Bronchial epithelial cell (primary cell): ENCODE measurements around the gene ARHGAP10. TPM values are rescaled to one million over a fixed set of nuclear protein-coding genes. Genes with fewer than 3 reads are reported as not detected.

ENCODE experiments used
- DNase-seq: peaks from one replicate; pipeline ENCODE4 v3.0.0-alpha.2; 2010; ENCODE audit warnings: low read depth
- FAIRE-seq: peaks from 2 replicates; lab custom pipeline; 2011; peaks lifted over from hg19 to GRCh38; lab: Jason Lieb, UNC
- H3K27me3 ChIP-seq: 2 replicates; pipeline ENCODE4 v1.5.1; 2011; ENCODE audit warnings: low read length; ENCODE audit not compliant: control insufficient read depth, insufficient read depth
- H3K36me3 ChIP-seq: 2 replicates; pipeline ENCODE4 v1.5.1; 2011; ENCODE audit warnings: low read length; ENCODE audit not compliant: control insufficient read depth, insufficient read depth
- H3K4me3 ChIP-seq: 2 replicates; pipeline ENCODE4 v1.5.1; 2011; ENCODE audit warnings: mild to moderate bottlenecking, low read depth, low read length, control low read depth
- total RNA-seq: library from RNA; depleted of rRNA; stranded (reverse); fragments of >200 nt; gene quantifications from 2 replicates; pipeline ENCODE4 v1.2.1, GENCODE V29; 2014
- TF ChIP-seq, protein P1 (sequence below): IDR thresholded peaks from 2 replicates; pipeline ENCODE4 v1.5.1; 2011; ENCODE audit warnings: mild to moderate bottlenecking, moderate library complexity, low read length, control low read depth, inconsistent platforms; ENCODE audit not compliant: insufficient read depth, severe bottlenecking

ARHGAP10 gene
- total RNA-seq, 1 donor from 2014 or later, result 8.4 TPM

- no peak for FAIRE-seq
- no peak for DNase-seq
- no peaks in the 10 kb centered on the region for H3K27me3 ChIP-seq
- H3K36me3 ChIP-seq, result no peaks in the 10 kb centered on the region
- H3K4me3 ChIP-seq, result no peak overlapping the region
- TF ChIP-seq, protein P1, sequence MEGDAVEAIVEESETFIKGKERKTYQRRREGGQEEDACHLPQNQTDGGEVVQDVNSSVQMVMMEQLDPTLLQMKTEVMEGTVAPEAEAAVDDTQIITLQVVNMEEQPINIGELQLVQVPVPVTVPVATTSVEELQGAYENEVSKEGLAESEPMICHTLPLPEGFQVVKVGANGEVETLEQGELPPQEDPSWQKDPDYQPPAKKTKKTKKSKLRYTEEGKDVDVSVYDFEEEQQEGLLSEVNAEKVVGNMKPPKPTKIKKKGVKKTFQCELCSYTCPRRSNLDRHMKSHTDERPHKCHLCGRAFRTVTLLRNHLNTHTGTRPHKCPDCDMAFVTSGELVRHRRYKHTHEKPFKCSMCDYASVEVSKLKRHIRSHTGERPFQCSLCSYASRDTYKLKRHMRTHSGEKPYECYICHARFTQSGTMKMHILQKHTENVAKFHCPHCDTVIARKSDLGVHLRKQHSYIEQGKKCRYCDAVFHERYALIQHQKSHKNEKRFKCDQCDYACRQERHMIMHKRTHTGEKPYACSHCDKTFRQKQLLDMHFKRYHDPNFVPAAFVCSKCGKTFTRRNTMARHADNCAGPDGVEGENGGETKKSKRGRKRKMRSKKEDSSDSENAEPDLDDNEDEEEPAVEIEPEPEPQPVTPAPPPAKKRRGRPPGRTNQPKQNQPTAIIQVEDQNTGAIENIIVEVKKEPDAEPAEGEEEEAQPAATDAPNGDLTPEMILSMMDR, result no peak
Observed at GRCh38 chr4:147764337-147764736, 32.4 kb downstream of the ARHGAP10 start.

DNA sequence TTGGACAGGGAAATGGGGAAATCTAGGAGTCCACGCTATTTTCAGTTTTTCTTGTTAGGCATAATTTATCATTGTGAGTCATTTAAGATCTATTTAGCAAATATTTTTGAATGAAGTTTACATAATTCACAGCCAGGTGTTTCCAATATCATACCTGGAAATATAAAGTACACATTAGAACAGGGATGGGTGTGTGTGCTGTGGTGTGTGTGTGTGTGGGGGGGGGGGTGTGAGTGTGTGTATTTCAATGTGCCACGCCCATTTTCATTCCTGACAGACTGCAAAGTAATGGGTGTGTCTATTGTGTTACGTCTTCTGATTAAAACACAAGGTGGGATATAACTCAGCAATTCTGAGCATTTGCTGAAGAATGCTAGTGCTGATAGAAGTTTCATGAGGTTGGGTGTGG is 33.2 kb downstream of the ARHGAP10 start:
- FAIRE-seq, result no peak

DNA sequence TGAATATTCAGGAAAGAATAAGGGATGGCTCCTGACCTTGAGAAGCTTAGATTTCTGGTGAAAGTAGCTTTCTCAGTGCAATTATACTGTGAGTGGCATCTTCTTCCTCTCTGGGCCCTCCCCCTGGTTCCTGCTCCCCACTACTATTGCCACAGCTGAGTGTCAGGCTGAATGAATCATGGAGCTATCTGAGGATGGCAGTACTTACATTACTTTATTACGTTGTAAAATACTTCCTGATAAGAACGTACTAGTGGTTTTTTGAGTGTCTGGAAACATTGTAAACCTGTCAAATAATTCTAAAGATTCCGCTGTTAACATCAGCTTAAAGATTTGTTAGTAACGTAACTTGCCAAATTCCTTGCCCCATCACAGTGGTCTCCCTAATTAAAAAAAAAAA is 36.2 kb downstream of the ARHGAP10 start:
- no peak for FAIRE-seq
- H3K36me3 ChIP-seq, result no peaks in the 10 kb centered on the region
- DNase-seq, result peak; percentile 84
- TF ChIP-seq, protein P1, result no peak
- H3K27me3 ChIP-seq, result no peaks in the 10 kb centered on the region
- H3K4me3 ChIP-seq, result no peak overlapping the region

More for the DNA sequence above, 33.2 kb downstream of the ARHGAP10 start:
- Histone ChIP-seq H3K4me3 (no peak overlapping the region), H3K36me3 (no peaks in the 10 kb centered on the region), H3K27me3 (no peaks in the 10 kb centered on the region)
- peak; percentile 70 for DNase-seq
- TF ChIP-seq, protein P1, result no peak

DNA sequence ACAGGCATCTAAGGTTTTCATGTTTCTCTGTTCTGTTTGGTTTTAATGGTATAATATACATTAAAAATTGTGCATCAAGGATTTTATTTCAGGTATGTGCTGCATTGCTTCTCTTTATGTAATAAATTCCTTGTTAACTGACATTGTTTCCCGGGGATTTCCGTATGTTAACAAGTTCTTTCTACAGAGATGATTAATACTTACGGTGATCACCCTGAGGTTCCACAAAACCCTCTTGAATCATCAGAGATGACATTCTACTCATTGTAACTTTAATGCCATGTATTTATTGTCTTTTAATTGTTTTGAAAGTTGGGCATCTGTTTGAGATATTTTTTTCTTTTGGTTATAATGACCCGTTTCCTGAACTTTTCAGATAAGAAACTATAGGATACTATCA is 37.5 kb downstream of the ARHGAP10 start:
- H3K36me3 ChIP-seq, result no peaks in the 10 kb centered on the region
- DNase-seq (peak; percentile 64), FAIRE-seq (no peak)
- no peaks in the 10 kb centered on the region for H3K27me3 ChIP-seq
- TF ChIP-seq, protein P1, result no peak
- H3K4me3 ChIP-seq, result no peak overlapping the region

DNA sequence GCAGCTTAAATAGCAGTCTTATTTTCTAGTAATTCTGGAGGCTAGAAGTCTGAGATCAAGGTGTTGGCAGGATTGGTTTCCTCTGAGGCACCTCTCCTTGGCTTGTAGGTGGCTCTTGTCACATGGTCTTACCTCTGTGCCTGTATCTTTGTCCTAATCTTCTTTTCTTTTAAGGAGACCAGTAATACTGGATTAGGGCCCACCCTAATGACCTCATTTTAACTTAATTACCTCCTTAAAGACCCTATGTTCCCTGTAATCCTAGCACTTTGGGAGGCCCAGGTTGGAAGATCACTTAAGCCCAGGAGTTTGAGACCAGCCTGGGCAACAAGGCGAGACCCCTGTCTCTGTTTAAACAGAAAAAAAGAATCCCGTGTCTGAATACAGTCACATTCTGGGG is 38.9 kb downstream of the ARHGAP10 start:
- TF ChIP-seq, protein P1, result no peak
- Histone ChIP-seq H3K36me3 (no peaks in the 10 kb centered on the region), H3K27me3 (no peaks in the 10 kb centered on the region), H3K4me3 (no peak overlapping the region)
- DNase-seq (no peak), FAIRE-seq (no peak)

- H3K36me3 ChIP-seq, result no peaks in the 10 kb centered on the region
- TF ChIP-seq, protein P1, result no peak
- no peak overlapping the region for H3K4me3 ChIP-seq
- FAIRE-seq, result no peak
- no peak for DNase-seq
- no peaks in the 10 kb centered on the region for H3K27me3 ChIP-seq
Observed at GRCh38 chr4:147772056-147772455, 40.2 kb downstream of the ARHGAP10 start.
